Endothelial cell of umbilical vein (primary cell): ENCODE results near the gene CSMD2.

Source experiments
- FOS ChIP-seq: IDR thresholded peaks from 2 replicates; pipeline ENCODE4 v1.6.1; 2011; ENCODE audit warnings: mild to moderate bottlenecking, low read length, moderate library complexity, borderline replicate concordance; ENCODE audit not compliant: insufficient read depth
- POLR2A ChIP-seq: IDR thresholded peaks from 2 replicates; pipeline ENCODE4 v1.6.1; 2012; ENCODE audit warnings: low read depth, mild to moderate bottlenecking, control low read depth, low read length
- TF ChIP-seq, protein P1 (sequence below), 2 donors: IDR thresholded peaks; 1 replicate in 1 of 2; 2 replicates in 1 of 2; pipeline ENCODE4 v1.5.1; 2011; ENCODE audit warnings: low read length in 2 of 2, mild to moderate bottlenecking in 2 of 2, moderate library complexity in 2 of 2, control low read depth in 1 of 2, inconsistent platforms in 1 of 2, low read depth in 1 of 2; ENCODE audit not compliant: insufficient read depth in 1 of 2; ENCODE audit errors: extremely low read depth in 1 of 2

DNA sequence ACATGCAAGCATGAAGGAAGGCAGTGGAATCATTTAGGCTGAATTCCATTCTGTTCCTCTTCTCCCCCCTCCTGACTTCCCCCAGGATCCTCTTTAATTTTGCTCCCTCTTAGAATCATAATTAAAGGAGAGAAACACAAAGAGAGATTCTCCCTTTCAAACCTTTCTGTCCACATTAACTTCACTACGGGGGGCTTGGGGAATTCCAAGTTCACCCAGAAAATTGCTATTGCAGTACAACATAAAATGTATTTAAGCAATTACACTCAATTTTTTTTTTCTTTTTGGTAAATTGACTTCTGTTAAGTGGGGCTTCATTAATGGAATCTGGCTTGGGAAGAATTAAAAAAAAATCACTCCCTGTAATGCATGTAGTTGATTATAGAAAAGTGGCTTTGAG is 314.5 kb downstream of the CSMD2 start:
- TF ChIP-seq, protein P1, sequence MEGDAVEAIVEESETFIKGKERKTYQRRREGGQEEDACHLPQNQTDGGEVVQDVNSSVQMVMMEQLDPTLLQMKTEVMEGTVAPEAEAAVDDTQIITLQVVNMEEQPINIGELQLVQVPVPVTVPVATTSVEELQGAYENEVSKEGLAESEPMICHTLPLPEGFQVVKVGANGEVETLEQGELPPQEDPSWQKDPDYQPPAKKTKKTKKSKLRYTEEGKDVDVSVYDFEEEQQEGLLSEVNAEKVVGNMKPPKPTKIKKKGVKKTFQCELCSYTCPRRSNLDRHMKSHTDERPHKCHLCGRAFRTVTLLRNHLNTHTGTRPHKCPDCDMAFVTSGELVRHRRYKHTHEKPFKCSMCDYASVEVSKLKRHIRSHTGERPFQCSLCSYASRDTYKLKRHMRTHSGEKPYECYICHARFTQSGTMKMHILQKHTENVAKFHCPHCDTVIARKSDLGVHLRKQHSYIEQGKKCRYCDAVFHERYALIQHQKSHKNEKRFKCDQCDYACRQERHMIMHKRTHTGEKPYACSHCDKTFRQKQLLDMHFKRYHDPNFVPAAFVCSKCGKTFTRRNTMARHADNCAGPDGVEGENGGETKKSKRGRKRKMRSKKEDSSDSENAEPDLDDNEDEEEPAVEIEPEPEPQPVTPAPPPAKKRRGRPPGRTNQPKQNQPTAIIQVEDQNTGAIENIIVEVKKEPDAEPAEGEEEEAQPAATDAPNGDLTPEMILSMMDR (IDR thresholded peaks at IDR 0.05; ENCODE audit: extremely low read depth in 1 of 2, insufficient read depth in 1 of 2, low read depth in 1 of 2, low read length in 2 of 2): no peak
- TF ChIP-seq POLR2A (no peak), FOS (no peak)
